Midbrain (tissue), 1 donor: Measurements from ENCODE around the gene ARID3B.

ENCODE experiments used
- DNase-seq: peaks from one replicate; lab custom pipeline; 2025; lab: John Stamatoyannopoulos, UW

ARID3B gene

GRCh38 chr15:74604983-74605794 is 64.2 kb downstream of the ARID3B start:
- no peak for DNase-seq

- DNase-seq = no peak
Observed at GRCh38 chr15:74605795-74606150, 64.8 kb downstream of the ARID3B start.

GRCh38 chr15:74608786-74609185 is 67.8 kb downstream of the ARID3B start:
- no peak for DNase-seq

GRCh38 chr15:74609938-74610301 is 68.9 kb downstream of the ARID3B start:
- DNase-seq = no peak

- DNase-seq = no peak
Observed at GRCh38 chr15:74610302-74610951, 69.4 kb downstream of the ARID3B start.

- DNase-seq = no peak
Observed at GRCh38 chr15:74611341-74611740, 70.3 kb downstream of the ARID3B start.

GRCh38 chr15:74611834-74612233 is 70.8 kb downstream of the ARID3B start:
- DNase-seq = no peak

- no peak for DNase-seq
Observed at GRCh38 chr15:74612677-74613076, 71.7 kb downstream of the ARID3B start.

GRCh38 chr15:74613089-74613952 is 72.3 kb downstream of the ARID3B start:
- no peak for DNase-seq

- no peak for DNase-seq
Observed at GRCh38 chr15:74613953-74614743, 73.1 kb downstream of the ARID3B start.

GRCh38 chr15:74614744-74615507 is 73.9 kb downstream of the ARID3B start:
- peak; percentile 81 for DNase-seq

- DNase-seq = peak; percentile 95
Observed at GRCh38 chr15:74615508-74616365, 74.7 kb downstream of the ARID3B start, which contains the start of gene CLK3. Gene CLK3, plus strand, starts transcription at chr15:74615836. Its CDS starts 3,361 bp downstream, at chr15:74619197.

- peak; percentile 11 for DNase-seq
Observed at GRCh38 chr15:74616366-74616939, 75.4 kb downstream of the ARID3B start.

- no peak for DNase-seq
Observed at GRCh38 chr15:74616996-74617395, 76.0 kb downstream of the ARID3B start.

GRCh38 chr15:74618841-74619596 is 78.0 kb downstream of the ARID3B start:
- no peak for DNase-seq

GRCh38 chr15:74619916-74620635 is 79.1 kb downstream of the ARID3B start:
- DNase-seq = no peak

GRCh38 chr15:74620636-74621545 is 79.9 kb downstream of the ARID3B start:
- DNase-seq = peak; percentile 79
